Measurements from ENCODE around the gene MCOLN3.

Gene MCOLN3

DNA sequence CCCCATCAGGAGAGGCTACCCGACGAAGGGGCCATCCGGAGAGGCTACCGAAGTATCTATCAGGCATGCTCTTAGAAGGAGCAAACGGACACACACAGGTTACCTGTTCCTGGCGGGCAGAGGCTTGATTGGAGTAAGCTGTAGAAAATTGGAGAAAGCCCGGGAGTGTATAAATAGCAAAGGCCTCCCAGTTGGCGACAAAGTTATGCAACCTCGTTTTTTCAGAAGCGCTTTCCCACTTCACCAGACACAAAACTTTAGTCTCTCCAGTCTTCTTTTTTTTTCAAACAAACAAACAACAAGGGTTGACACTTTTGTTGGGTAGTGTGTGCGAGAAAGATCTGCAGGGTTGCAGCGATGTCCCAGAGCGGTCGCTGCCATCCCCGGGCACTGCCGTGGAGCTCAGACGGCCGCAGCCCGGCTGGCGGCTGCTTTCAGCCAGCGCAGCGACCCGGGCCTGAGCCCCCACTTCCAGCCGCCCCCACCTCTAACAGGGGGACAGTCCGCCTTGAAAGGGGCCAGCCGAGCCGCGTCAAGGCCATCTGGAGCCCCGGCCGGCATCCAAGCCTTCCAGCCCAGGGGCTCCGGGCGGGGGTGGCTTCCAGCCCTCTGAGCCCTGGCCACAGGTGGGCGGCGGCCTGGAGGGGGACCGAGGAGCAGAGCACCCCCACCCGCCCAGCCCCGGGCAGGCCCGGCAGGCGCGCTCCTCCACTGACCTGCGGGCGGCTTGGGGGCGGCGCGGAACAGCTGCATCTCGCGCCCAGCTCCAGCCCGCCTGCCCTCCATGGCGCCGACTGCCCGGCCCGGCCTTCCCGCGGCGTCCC, 616 bp downstream of the MCOLN3 start:
- peaks cover 11% of the 10 kb centered on the region; the same call in 1 of the 2 replicates for H3K27me3 ChIP-seq (ENCODE audit: insufficient read depth, low read length)
- H3K4me2 ChIP-seq (ENCODE audit: low read length), result peak overlapping the region; percentile 52
- H3K4me1 ChIP-seq (ENCODE audit: insufficient read depth, low read length, severe bottlenecking), result peaks cover 8% of the 10 kb centered on the region
- peak overlapping the region; percentile 53 for H3K4me3 ChIP-seq (ENCODE audit: low read depth, low read length, poor library complexity, severe bottlenecking)
- peaks cover 3% of the 10 kb centered on the region; the same call in 1 of the 2 replicates for H3F3A ChIP-seq (ENCODE audit: insufficient read depth, low read length)
- TF ChIP-seq EZH2 (IDR thresholded peaks at IDR 0.05; ENCODE audit: borderline replicate concordance, low read length), result no peak
- no peaks in the 10 kb centered on the region for H3K9me3 ChIP-seq (ENCODE audit: low read length)
- H2AFZ ChIP-seq (ENCODE audit: low read length), result no peak overlapping the region
- H3K36me3 ChIP-seq (ENCODE audit: insufficient read depth, low read length), result no peaks in the 10 kb centered on the region
- no peaks in the 10 kb centered on the region for H3K9me2 ChIP-seq (ENCODE audit: low read depth, low read length)
- no peaks in the 10 kb centered on the region for H4K20me1 ChIP-seq (ENCODE audit: insufficient read depth, low read length)
- H3K9ac ChIP-seq (ENCODE audit: low read length), result no peak overlapping the region
- H3K27ac ChIP-seq (ENCODE audit: low read depth, low read length, poor library complexity, severe bottlenecking), result no peak overlapping the region
- H3K79me2 ChIP-seq (ENCODE audit: insufficient read depth, low read length), result no peaks in the 10 kb centered on the region

DNA sequence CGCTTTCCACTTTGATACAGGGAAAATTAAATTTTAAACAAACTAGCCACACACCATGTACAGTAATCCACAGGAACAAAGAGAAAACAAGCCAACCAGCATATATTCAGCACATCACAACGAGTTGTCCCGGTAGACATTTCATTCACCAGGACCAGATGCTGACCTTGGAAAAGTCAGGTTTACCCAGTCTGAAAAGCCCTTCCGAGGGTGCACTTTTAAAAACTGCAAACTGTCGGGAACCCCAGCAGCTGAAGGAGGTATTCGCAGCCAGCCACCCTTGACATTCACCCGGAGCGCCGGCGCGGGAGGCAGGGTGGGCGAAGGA, 1.2 kb downstream of the MCOLN3 start:
- Histone ChIP-seq H3F3A (ENCODE audit: insufficient read depth, low read length) (peaks cover 3% of the 10 kb centered on the region; the same call in 1 of the 2 replicates), H3K36me3 (ENCODE audit: insufficient read depth, low read length) (no peaks in the 10 kb centered on the region), H3K4me2 (ENCODE audit: low read length) (no peak overlapping the region), H3K27ac (ENCODE audit: low read depth, low read length, poor library complexity, severe bottlenecking) (no peak overlapping the region), H4K20me1 (ENCODE audit: insufficient read depth, low read length) (no peaks in the 10 kb centered on the region), H3K9ac (ENCODE audit: low read length) (no peak overlapping the region), H3K9me3 (ENCODE audit: low read length) (no peaks in the 10 kb centered on the region), H3K4me1 (ENCODE audit: insufficient read depth, low read length, severe bottlenecking) (peaks cover 8% of the 10 kb centered on the region), H3K79me2 (ENCODE audit: insufficient read depth, low read length) (no peaks in the 10 kb centered on the region), H3K9me2 (ENCODE audit: low read depth, low read length) (no peaks in the 10 kb centered on the region), H2AFZ (ENCODE audit: low read length) (no peak overlapping the region), H3K4me3 (ENCODE audit: low read depth, low read length, poor library complexity, severe bottlenecking) (no peak overlapping the region), H3K27me3 (ENCODE audit: insufficient read depth, low read length) (peaks cover 11% of the 10 kb centered on the region; the same call in 1 of the 2 replicates)
- TF ChIP-seq, protein P1, sequence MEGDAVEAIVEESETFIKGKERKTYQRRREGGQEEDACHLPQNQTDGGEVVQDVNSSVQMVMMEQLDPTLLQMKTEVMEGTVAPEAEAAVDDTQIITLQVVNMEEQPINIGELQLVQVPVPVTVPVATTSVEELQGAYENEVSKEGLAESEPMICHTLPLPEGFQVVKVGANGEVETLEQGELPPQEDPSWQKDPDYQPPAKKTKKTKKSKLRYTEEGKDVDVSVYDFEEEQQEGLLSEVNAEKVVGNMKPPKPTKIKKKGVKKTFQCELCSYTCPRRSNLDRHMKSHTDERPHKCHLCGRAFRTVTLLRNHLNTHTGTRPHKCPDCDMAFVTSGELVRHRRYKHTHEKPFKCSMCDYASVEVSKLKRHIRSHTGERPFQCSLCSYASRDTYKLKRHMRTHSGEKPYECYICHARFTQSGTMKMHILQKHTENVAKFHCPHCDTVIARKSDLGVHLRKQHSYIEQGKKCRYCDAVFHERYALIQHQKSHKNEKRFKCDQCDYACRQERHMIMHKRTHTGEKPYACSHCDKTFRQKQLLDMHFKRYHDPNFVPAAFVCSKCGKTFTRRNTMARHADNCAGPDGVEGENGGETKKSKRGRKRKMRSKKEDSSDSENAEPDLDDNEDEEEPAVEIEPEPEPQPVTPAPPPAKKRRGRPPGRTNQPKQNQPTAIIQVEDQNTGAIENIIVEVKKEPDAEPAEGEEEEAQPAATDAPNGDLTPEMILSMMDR (IDR thresholded peaks at IDR 0.05; ENCODE audit: low read length), result no peak
- TF ChIP-seq EZH2 (IDR thresholded peaks at IDR 0.05; ENCODE audit: borderline replicate concordance, low read length), result no peak

- Histone ChIP-seq H3K36me3 (ENCODE audit: insufficient read depth, low read length) (no peaks in the 10 kb centered on the region), H3K4me1 (ENCODE audit: insufficient read depth, low read length, severe bottlenecking) (no peaks in the 10 kb centered on the region), H3F3A (ENCODE audit: insufficient read depth, low read length) (peaks cover 3% of the 10 kb centered on the region; the same call in 1 of the 2 replicates), H3K27me3 (ENCODE audit: insufficient read depth, low read length) (peaks cover 6% of the 10 kb centered on the region; the same call in 1 of the 2 replicates), H3K9ac (ENCODE audit: low read length) (no peak overlapping the region), H2AFZ (ENCODE audit: low read length) (no peak overlapping the region), H4K20me1 (ENCODE audit: insufficient read depth, low read length) (no peaks in the 10 kb centered on the region), H3K4me2 (ENCODE audit: low read length) (no peak overlapping the region), H3K79me2 (ENCODE audit: insufficient read depth, low read length) (no peaks in the 10 kb centered on the region), H3K4me3 (ENCODE audit: low read depth, low read length, poor library complexity, severe bottlenecking) (no peak overlapping the region), H3K9me3 (ENCODE audit: low read length) (no peaks in the 10 kb centered on the region), H3K9me2 (ENCODE audit: low read depth, low read length) (no peaks in the 10 kb centered on the region), H3K27ac (ENCODE audit: low read depth, low read length, poor library complexity, severe bottlenecking) (no peak overlapping the region)
- TF ChIP-seq, protein P1 (IDR thresholded peaks at IDR 0.05; ENCODE audit: low read length), result no peak
- no peak for TF ChIP-seq EZH2 (IDR thresholded peaks at IDR 0.05; ENCODE audit: borderline replicate concordance, low read length)
Measured at GRCh38 chr1:85042413-85042812, 5.9 kb downstream of the MCOLN3 start.

Data from OCI-LY1 (cell line).